ENCODE data around the gene MTCH1. TPM values are rescaled to one million over a fixed set of nuclear protein-coding genes. Genes with fewer than 3 reads are reported as not detected.
"Not testable (repeated sequence)": the region's sequence is repeated elsewhere in the genome, so short reads cannot be mapped to it uniquely, and the experiment has no call there.

MTCH1 gene
- polyA plus RNA-seq, 2 donors = 58.0 to 107 TPM

DNA sequence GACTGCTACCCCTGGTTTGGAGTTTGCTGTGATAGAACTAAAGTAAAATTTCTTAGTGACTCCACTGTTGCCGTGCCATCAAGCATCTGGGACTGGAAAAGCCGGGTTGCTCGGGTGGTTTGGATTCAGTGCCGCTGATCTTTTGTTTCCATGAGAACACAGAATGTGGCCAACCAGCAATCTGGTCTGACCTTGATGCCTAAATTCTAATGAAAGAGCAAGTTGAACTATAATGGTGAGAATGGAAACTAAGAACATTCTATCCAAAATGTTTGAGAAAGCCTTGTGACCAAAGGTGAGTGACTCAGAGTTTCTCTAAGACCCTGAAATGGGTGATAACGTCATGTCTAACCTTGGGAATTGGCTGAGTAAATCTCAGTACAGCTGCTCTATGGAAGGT is 41.3 kb downstream of the MTCH1 start:
- no peak overlapping the region for H3K27ac ChIP-seq (ENCODE audit: low read depth in 2 of 2, low read length in 1 of 2)
- H3K27me3 ChIP-seq (ENCODE audit: control insufficient read depth in 1 of 2, insufficient read depth in 2 of 2, low read length in 2 of 2) = no peaks in the 10 kb centered on the region
- 57 to 62% methylated on average over 5 of the region's 5 CpGs for WGBS, 2 donors
- H3K4me3 ChIP-seq (ENCODE audit: low read depth in 1 of 2, low read length in 2 of 2) = no peak overlapping the region
- peaks cover 0 to 2% of the 10 kb centered on the region in 2 donors for H3K4me1 ChIP-seq (ENCODE audit: control insufficient read depth in 2 of 2, insufficient read depth in 2 of 2, low read length in 1 of 2)
- no peaks in the 10 kb centered on the region for H3K9me3 ChIP-seq (ENCODE audit: control insufficient read depth in 2 of 2, insufficient read depth in 1 of 2, low read depth in 1 of 2, low read length in 1 of 2)
- H3K36me3 ChIP-seq (ENCODE audit: control insufficient read depth in 2 of 2, insufficient read depth in 2 of 2, low read length in 1 of 2) = no peaks in the 10 kb centered on the region

DNA sequence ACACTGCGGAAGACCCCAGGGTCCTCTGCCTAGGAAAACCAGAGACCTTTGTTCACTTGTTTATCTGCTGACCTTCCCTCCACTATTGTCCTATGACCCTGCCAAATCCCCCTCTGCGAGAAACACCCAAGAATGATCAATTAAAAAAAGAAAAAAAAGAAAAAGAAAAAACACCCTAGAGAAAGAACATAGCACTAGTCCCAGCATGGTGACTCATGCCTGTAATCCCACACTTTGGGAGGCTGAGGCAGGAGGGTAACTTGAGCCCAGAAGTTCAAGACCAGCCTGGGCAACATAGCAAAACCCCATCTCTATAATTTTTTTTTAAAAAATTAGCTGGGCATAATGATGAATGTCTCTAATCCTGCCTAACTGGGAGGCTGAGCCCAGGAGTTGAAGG is 43.7 kb downstream of the MTCH1 start:
- not testable (repeated sequence) for H3K27ac ChIP-seq (ENCODE audit: low read depth in 2 of 2, low read length in 1 of 2); H3K9me3 ChIP-seq (ENCODE audit: control insufficient read depth in 2 of 2, insufficient read depth in 1 of 2, low read depth in 1 of 2, low read length in 1 of 2); H3K4me3 ChIP-seq (ENCODE audit: low read depth in 1 of 2, low read length in 2 of 2); H3K4me1 ChIP-seq (ENCODE audit: control insufficient read depth in 2 of 2, insufficient read depth in 2 of 2, low read length in 1 of 2); H3K27me3 ChIP-seq (ENCODE audit: control insufficient read depth in 1 of 2, insufficient read depth in 2 of 2, low read length in 2 of 2); H3K36me3 ChIP-seq (ENCODE audit: control insufficient read depth in 2 of 2, insufficient read depth in 2 of 2, low read length in 1 of 2)
- WGBS, 2 donors = 60 to 86% methylated on average over 1 of the region's 2 CpGs

DNA sequence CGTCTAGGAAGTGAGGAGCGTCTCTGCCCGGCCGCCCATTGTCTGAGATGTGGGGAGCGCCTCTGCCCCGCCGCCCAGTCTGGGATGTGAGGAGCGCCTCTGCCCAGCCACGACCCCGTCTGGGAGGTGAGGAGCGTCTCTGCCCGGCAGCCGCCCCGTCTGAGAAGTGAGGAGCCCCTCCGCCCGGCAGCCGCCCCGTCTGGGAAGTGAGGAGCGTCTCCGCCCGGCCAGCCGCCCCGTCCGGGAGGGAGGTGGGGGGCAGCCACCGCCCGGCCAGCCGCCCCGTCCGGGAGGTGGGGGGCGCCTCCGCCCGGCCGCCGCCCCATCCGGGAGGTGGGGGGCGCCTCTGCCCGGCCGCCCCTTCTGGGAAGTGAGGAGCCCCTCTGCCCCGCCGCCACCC is 44.4 kb downstream of the MTCH1 start:
- WGBS, 2 donors = 91 to 96% methylated on average over 23 to 40 of the region's 40 CpGs
- H3K9me3 ChIP-seq (ENCODE audit: control insufficient read depth in 2 of 2, insufficient read depth in 1 of 2, low read depth in 1 of 2, low read length in 1 of 2); H3K4me1 ChIP-seq (ENCODE audit: control insufficient read depth in 2 of 2, insufficient read depth in 2 of 2, low read length in 1 of 2); H3K27me3 ChIP-seq (ENCODE audit: control insufficient read depth in 1 of 2, insufficient read depth in 2 of 2, low read length in 2 of 2); H3K36me3 ChIP-seq (ENCODE audit: control insufficient read depth in 2 of 2, insufficient read depth in 2 of 2, low read length in 1 of 2); H3K27ac ChIP-seq (ENCODE audit: low read depth in 2 of 2, low read length in 1 of 2); H3K4me3 ChIP-seq (ENCODE audit: low read depth in 1 of 2, low read length in 2 of 2): not testable (repeated sequence)

DNA sequence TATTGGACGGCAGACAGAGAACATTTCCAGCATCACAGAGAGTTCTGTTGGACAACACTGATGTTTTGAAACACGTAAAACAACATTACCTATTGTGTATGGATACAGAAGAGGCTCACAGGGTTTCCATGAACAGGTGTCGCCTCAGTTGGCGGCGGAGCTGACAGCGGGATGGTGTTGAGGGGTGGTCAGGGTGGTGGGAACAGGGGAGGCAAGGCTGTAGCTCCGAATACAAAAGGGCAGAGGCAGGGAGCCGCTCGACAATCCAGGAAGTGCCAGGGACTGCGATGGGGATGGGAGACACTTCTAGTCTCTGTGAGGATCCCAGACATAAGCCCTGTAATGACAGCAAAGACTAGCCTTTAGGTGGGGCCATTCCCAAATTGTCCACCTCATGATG is 46.0 kb downstream of the MTCH1 start:
- Histone ChIP-seq H3K4me3 (ENCODE audit: low read depth in 1 of 2, low read length in 2 of 2) (no peak overlapping the region), H3K9me3 (ENCODE audit: control insufficient read depth in 2 of 2, insufficient read depth in 1 of 2, low read depth in 1 of 2, low read length in 1 of 2) (no peaks in the 10 kb centered on the region), H3K36me3 (ENCODE audit: control insufficient read depth in 2 of 2, insufficient read depth in 2 of 2, low read length in 1 of 2) (no peaks in the 10 kb centered on the region), H3K27me3 (ENCODE audit: control insufficient read depth in 1 of 2, insufficient read depth in 2 of 2, low read length in 2 of 2) (no peaks in the 10 kb centered on the region), H3K4me1 (ENCODE audit: control insufficient read depth in 2 of 2, insufficient read depth in 2 of 2, low read length in 1 of 2) (no peaks in the 10 kb centered on the region), H3K27ac (ENCODE audit: low read depth in 2 of 2, low read length in 1 of 2) (no peak overlapping the region)
- 90 to 92% methylated on average over 10 of the region's 10 CpGs for WGBS, 2 donors

DNA sequence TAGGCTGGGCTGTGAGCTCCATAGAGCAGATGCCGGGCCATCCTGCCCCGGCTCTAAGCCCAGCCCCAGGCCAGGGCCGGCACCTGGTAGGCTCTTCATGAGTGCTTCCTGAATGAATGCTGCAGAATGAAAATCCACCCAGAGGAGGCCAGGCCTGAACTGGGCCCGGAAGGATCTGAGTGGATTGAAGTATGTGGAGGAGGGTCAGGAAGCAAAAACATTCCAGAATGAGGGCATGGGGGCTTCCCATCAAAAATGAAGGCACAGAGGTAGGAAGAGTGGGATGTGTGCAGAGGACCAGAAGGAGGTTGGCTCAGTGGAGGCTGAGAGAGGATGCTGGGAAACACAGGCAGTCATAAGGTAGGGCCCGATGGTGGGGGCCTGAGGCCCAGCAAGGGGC is 47.0 kb downstream of the MTCH1 start:
- H3K27ac ChIP-seq (ENCODE audit: low read depth in 2 of 2, low read length in 1 of 2); H3K36me3 ChIP-seq (ENCODE audit: control insufficient read depth in 2 of 2, insufficient read depth in 2 of 2, low read length in 1 of 2); H3K4me1 ChIP-seq (ENCODE audit: control insufficient read depth in 2 of 2, insufficient read depth in 2 of 2, low read length in 1 of 2); H3K9me3 ChIP-seq (ENCODE audit: control insufficient read depth in 2 of 2, insufficient read depth in 1 of 2, low read depth in 1 of 2, low read length in 1 of 2); H3K4me3 ChIP-seq (ENCODE audit: low read depth in 1 of 2, low read length in 2 of 2); H3K27me3 ChIP-seq (ENCODE audit: control insufficient read depth in 1 of 2, insufficient read depth in 2 of 2, low read length in 2 of 2): not testable (repeated sequence)
- 82 to 93% methylated on average over 2 to 5 of the region's 5 CpGs for WGBS, 2 donors

DNA sequence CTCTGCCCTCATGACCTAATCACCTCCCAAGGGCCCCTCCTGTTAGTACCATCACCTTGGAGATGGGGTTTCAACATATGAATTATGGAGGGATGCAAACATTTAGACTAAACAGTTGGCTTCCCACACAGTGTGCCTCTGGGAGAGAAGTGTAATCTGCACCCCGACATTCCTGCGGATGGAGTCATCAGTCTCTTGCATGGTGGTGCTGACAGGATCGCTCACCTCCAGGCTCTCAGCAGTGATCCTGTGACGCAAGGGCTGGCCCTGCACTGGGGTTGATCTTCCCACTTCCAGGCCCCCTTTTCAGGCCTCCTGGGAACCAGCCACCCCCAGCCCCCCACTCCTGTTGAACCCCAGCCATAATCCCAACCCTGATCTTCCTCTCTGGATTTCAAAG is 47.5 kb downstream of the MTCH1 start:
- 89 to 94% methylated on average over 4 of the region's 4 CpGs for WGBS, 2 donors
- Histone ChIP-seq H3K9me3 (ENCODE audit: control insufficient read depth in 2 of 2, insufficient read depth in 1 of 2, low read depth in 1 of 2, low read length in 1 of 2) (no peaks in the 10 kb centered on the region), H3K36me3 (ENCODE audit: control insufficient read depth in 2 of 2, insufficient read depth in 2 of 2, low read length in 1 of 2) (no peaks in the 10 kb centered on the region), H3K4me3 (ENCODE audit: low read depth in 1 of 2, low read length in 2 of 2) (no peak overlapping the region), H3K27ac (ENCODE audit: low read depth in 2 of 2, low read length in 1 of 2) (no peak overlapping the region), H3K4me1 (ENCODE audit: control insufficient read depth in 2 of 2, insufficient read depth in 2 of 2, low read length in 1 of 2) (no peaks in the 10 kb centered on the region), H3K27me3 (ENCODE audit: control insufficient read depth in 1 of 2, insufficient read depth in 2 of 2, low read length in 2 of 2) (no peaks in the 10 kb centered on the region)

DNA sequence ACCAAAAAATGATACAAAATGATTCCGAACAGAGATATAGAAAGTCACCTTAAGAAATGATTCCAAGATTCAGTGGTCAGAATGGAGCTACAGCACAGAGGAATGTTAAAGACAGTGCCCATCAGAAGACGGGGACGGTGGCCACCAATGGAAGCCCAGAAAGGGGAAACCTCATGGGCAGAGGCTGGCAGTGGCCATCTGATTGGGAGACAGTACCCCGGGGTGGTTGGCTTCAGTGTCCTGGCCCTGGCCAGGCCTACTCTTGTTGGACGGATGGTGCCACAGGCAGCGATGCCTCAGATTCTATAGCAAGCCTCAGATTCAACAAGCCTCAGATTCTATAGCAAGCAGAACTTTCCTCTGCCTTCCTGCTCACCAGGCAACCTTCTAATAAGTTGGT is 48.1 kb downstream of the MTCH1 start:
- no peaks in the 10 kb centered on the region for H3K4me1 ChIP-seq (ENCODE audit: control insufficient read depth in 2 of 2, insufficient read depth in 2 of 2, low read length in 1 of 2)
- no peak overlapping the region for H3K27ac ChIP-seq (ENCODE audit: low read depth in 2 of 2, low read length in 1 of 2)
- H3K27me3 ChIP-seq (ENCODE audit: control insufficient read depth in 1 of 2, insufficient read depth in 2 of 2, low read length in 2 of 2) = no peaks in the 10 kb centered on the region
- no peak overlapping the region for H3K4me3 ChIP-seq (ENCODE audit: low read depth in 1 of 2, low read length in 2 of 2)
- WGBS, 2 donors = 94 to 95% methylated on average over 6 of the region's 6 CpGs
- H3K36me3 ChIP-seq (ENCODE audit: control insufficient read depth in 2 of 2, insufficient read depth in 2 of 2, low read length in 1 of 2) = no peaks in the 10 kb centered on the region
- no peaks in the 10 kb centered on the region for H3K9me3 ChIP-seq (ENCODE audit: control insufficient read depth in 2 of 2, insufficient read depth in 1 of 2, low read depth in 1 of 2, low read length in 1 of 2)

DNA sequence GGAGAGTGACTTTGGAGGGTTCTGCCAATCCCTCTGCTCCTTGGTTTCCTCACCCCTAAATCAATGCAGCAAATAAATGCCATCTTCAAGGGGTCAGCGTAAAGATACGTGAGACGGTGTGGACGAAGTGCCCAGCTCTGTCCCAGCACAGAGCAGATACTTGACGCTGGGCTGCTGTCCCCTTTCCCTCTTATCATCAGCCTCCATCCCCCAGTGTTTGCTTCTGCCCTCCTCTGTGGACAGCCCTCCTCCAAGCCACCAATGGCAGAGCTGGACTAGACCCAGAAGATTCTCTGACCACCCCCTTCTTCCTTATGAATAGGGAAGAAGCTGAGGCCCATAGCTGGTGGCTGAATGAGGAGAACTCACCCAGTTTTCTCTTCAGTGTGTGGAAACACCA is 49.2 kb downstream of the MTCH1 start:
- WGBS, 2 donors = 89 to 94% methylated on average over 5 of the region's 5 CpGs
- no peaks in the 10 kb centered on the region for H3K36me3 ChIP-seq (ENCODE audit: control insufficient read depth in 2 of 2, insufficient read depth in 2 of 2, low read length in 1 of 2)

DNA sequence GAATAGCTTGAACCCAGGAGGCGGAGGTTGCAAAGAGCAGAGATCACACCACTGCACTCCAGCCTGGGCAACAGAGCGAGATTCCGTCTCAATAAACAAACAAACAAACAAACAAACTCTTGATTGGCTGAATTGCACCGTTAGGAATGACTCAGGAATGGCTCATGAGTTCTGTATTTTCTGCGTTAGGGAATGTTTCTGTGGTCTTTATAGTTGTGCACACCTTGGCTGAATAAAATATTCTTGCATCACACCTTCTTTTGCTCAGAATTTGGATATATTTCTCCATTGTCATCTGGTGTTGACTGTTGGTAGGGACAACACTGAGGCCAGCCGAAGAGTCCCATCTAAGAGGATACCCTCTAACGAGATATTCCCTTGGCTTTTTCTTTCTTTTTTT is 51.1 kb downstream of the MTCH1 start:
- no peak overlapping the region for H3K4me3 ChIP-seq (ENCODE audit: low read depth in 1 of 2, low read length in 2 of 2)
- no peaks in the 10 kb centered on the region for H3K9me3 ChIP-seq (ENCODE audit: control insufficient read depth in 2 of 2, insufficient read depth in 1 of 2, low read depth in 1 of 2, low read length in 1 of 2)
- no peaks in the 10 kb centered on the region for H3K27me3 ChIP-seq (ENCODE audit: control insufficient read depth in 1 of 2, insufficient read depth in 2 of 2, low read length in 2 of 2)
- no peaks in the 10 kb centered on the region for H3K36me3 ChIP-seq (ENCODE audit: control insufficient read depth in 2 of 2, insufficient read depth in 2 of 2, low read length in 1 of 2)
- H3K27ac ChIP-seq (ENCODE audit: low read depth in 2 of 2, low read length in 1 of 2) = no peak overlapping the region
- H3K4me1 ChIP-seq (ENCODE audit: control insufficient read depth in 2 of 2, insufficient read depth in 2 of 2, low read length in 1 of 2) = peaks cover 0 to 3% of the 10 kb centered on the region in 2 donors
- 82 to 86% methylated on average over 7 of the region's 7 CpGs for WGBS, 2 donors

More for the DNA sequence above, 49.2 kb downstream of the MTCH1 start:
- Histone ChIP-seq H3K27me3 (ENCODE audit: control insufficient read depth in 1 of 2, insufficient read depth in 2 of 2, low read length in 2 of 2) (no peaks in the 10 kb centered on the region), H3K9me3 (ENCODE audit: control insufficient read depth in 2 of 2, insufficient read depth in 1 of 2, low read depth in 1 of 2, low read length in 1 of 2) (no peaks in the 10 kb centered on the region), H3K27ac (ENCODE audit: low read depth in 2 of 2, low read length in 1 of 2) (no peak overlapping the region), H3K4me1 (ENCODE audit: control insufficient read depth in 2 of 2, insufficient read depth in 2 of 2, low read length in 1 of 2) (no peaks in the 10 kb centered on the region), H3K4me3 (ENCODE audit: low read depth in 1 of 2, low read length in 2 of 2) (no peak overlapping the region)

DNA sequence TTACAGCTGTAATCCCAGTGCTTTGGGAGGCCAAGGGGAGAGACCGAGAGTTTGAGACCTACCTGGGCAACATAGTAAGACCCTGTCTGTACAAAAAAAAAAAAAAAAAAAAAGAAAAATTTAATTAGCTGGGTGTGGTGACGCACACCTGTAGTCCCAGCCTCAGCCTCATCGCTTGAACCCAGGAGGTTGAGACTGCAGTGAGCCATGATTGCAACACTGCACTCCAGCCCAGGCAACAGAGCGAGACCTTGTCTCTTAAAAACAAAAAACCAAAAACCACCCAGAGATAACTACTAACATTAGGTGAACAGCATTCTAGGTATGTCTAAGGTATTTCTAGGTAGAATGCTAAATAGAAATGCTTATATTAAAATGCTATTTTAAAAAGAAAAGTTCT is 52.5 kb downstream of the MTCH1 start:
- Histone ChIP-seq H3K4me1 (ENCODE audit: control insufficient read depth in 2 of 2, insufficient read depth in 2 of 2, low read length in 1 of 2) (peaks cover 3 to 4% of the 10 kb centered on the region in 2 donors), H3K36me3 (ENCODE audit: control insufficient read depth in 2 of 2, insufficient read depth in 2 of 2, low read length in 1 of 2) (peaks cover 0 to 2% of the 10 kb centered on the region in 2 donors), H3K27ac (ENCODE audit: low read depth in 2 of 2, low read length in 1 of 2) (no peak overlapping the region), H3K27me3 (ENCODE audit: control insufficient read depth in 1 of 2, insufficient read depth in 2 of 2, low read length in 2 of 2) (no peaks in the 10 kb centered on the region), H3K9me3 (ENCODE audit: control insufficient read depth in 2 of 2, insufficient read depth in 1 of 2, low read depth in 1 of 2, low read length in 1 of 2) (no peaks in the 10 kb centered on the region), H3K4me3 (ENCODE audit: low read depth in 1 of 2, low read length in 2 of 2) (no peak overlapping the region)
- WGBS, 2 donors = 89 to 96% methylated on average over 4 of the region's 4 CpGs

All from esophagus (tissue), 2 donors.